Fibroblast of lung (primary cell): ENCODE results near the gene RIN3. TPM values are rescaled to one million over a fixed set of nuclear protein-coding genes. Genes with fewer than 3 reads are reported as not detected.

Experiments used
- DNase-seq, 2 donors: peaks; one replicate each; pipeline versions ENCODE4 v3.0.0 to v3.0.0-alpha.2; 2010; ENCODE audit warnings: low read depth in 2 of 2
- H2AFZ ChIP-seq: 2 replicates; pipeline ENCODE4 v1.5.1; 2012; ENCODE audit warnings: low read length, control low read depth, inconsistent platforms
- H3K27ac ChIP-seq: 2 replicates; pipeline ENCODE4 v1.5.1; 2011; ENCODE audit warnings: low read length, control low read depth; ENCODE audit not compliant: insufficient read depth
- H3K27me3 ChIP-seq: 2 replicates; pipeline ENCODE4 v1.5.1; 2011; ENCODE audit warnings: mild to moderate bottlenecking, low read length; ENCODE audit not compliant: control insufficient read depth, insufficient read depth
- H3K36me3 ChIP-seq: 2 replicates; pipeline ENCODE4 v1.5.1; 2011; ENCODE audit warnings: low read length; ENCODE audit not compliant: control insufficient read depth, insufficient read depth
- H3K4me1 ChIP-seq: 2 replicates; pipeline ENCODE4 v1.5.1; 2011; ENCODE audit warnings: low read length; ENCODE audit not compliant: control insufficient read depth, insufficient read depth; ENCODE audit errors: extremely low read depth
- H3K4me2 ChIP-seq: 2 replicates; pipeline ENCODE4 v1.5.1; 2011; ENCODE audit warnings: low read length, control low read depth; ENCODE audit not compliant: insufficient read depth; ENCODE audit errors: extremely low read depth
- H3K4me3 ChIP-seq, 4 experiments: fragments of 200-600 bp in 1 of 4; sonication (generic) in 1 of 4; replicated peaks in 1 of 4; 2 replicates each; pipeline ENCODE4 v1.5.1; 2011 to 2016; ENCODE audit warnings: low read length in 4 of 4, low read depth in 3 of 4, mild to moderate bottlenecking in 3 of 4, control low read depth in 2 of 4, inconsistent platforms in 1 of 4, mixed read lengths in 1 of 4; ENCODE audit not compliant: insufficient read depth in 1 of 4; ENCODE audit errors: control extremely low read depth in 1 of 4
- H3K79me2 ChIP-seq: 2 replicates; pipeline ENCODE4 v1.5.1; 2012; ENCODE audit warnings: mild to moderate bottlenecking, low read length, inconsistent platforms; ENCODE audit not compliant: control insufficient read depth, insufficient read depth
- H3K9ac ChIP-seq: 2 replicates; pipeline ENCODE4 v1.5.1; 2011; ENCODE audit warnings: mild to moderate bottlenecking, low read length, control low read depth; ENCODE audit not compliant: insufficient read depth
- H3K9me3 ChIP-seq: 2 replicates; pipeline ENCODE4 v1.5.1; 2012; ENCODE audit warnings: low read depth, low read length; ENCODE audit not compliant: control insufficient read depth, insufficient read depth
- H4K20me1 ChIP-seq: 2 replicates; pipeline ENCODE4 v1.5.1; 2011; ENCODE audit warnings: low read length; ENCODE audit not compliant: control insufficient read depth, insufficient read depth; ENCODE audit errors: extremely low read depth
- CTCF ChIP-seq, 2 donors: IDR thresholded peaks in 1 of 2; conservative IDR thresholded peaks in 1 of 2; 1 replicate in 1 of 2; 2 replicates in 1 of 2; pipeline ENCODE4 v1.5.1; 2011 to 2012; ENCODE audit warnings: low read length in 2 of 2, control low read depth in 1 of 2, inconsistent platforms in 1 of 2, low read depth in 1 of 2, mild to moderate bottlenecking in 1 of 2
- EZH2 ChIP-seq: IDR thresholded peaks from 2 replicates; pipeline ENCODE4 v1.5.1; 2012; ENCODE audit warnings: low read length, control low read depth, mild to moderate bottlenecking; ENCODE audit errors: missing control alignments
- polyA plus RNA-seq, 2 donors: library from polyadenylated mRNA; depleted of rRNA in 1 of 2; stranded (reverse) in 1 of 2; unstranded in 1 of 2; fragments of >200 nt; gene quantifications; 2 replicates each; pipeline ENCODE4 v1.2.1, GENCODE V29; 2011 to 2012; ENCODE audit warnings: missing spikeins in 1 of 2
- total RNA-seq: library from RNA; depleted of rRNA; stranded (reverse); fragments of >200 nt; gene quantifications from 2 replicates; pipeline ENCODE4 v1.2.1, GENCODE V29; 2014

The RIN3 gene
- total and polyA plus RNA-seq, 2 donors (not counting 1 experiment from before 2014, with no cell fraction given) = 8.9 to 9.2 TPM

DNA sequence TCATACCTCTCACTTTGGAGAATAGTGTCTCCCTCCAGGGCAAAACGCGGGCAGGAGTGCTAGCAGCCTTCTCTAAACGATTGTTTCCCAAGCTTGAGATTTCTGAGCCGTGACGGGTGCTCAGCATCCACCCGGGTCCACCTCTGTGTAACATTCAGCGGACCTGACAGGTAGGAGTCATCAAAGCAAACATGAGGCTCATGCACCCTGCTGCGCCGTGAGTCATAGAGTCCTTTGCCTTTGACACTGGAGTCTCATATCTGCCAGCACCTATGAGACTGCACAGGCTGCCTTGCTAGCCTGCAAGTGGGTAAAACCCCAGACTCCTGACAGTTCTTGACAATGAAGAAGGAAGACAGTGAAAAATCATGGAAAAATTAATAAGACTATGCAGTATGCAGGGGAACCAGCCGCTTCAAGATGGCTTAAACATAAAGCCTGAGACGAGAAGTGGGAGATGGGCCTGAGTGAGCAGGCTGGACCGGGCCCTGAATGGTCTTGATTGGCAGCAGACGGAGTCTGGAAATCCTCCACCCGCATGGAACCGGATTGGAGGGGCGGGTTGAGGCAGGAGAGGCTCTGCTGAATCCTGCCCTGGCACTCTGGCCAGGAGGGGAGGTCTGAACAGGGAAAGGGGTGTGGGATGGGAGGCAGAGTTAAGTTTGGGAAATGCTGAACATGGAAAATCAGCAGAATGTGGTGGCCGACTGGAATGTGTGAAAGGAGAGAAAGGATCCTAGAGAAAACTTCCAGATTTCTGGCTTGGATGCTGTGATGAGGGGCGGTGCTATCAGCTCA, 180.6 kb downstream of the RIN3 start:
- DNase-seq = peak in 1 of 2 donors; percentile 10
- H3K27me3 ChIP-seq = no peaks in the 10 kb centered on the region
- TF ChIP-seq CTCF (conservative IDR thresholded peaks at IDR 0.05 in 1 of 2, IDR thresholded peaks at IDR 0.05 in 1 of 2; ENCODE audit: low read depth in 1 of 2, low read length in 2 of 2) (no peak), EZH2 (no peak)
- H3K79me2 ChIP-seq = no peaks in the 10 kb centered on the region
- no peak overlapping the region for H2AFZ ChIP-seq
- H3K4me3 ChIP-seq = no peak overlapping the region
- H4K20me1 ChIP-seq = no peaks in the 10 kb centered on the region
- peak overlapping the region; percentile 17 for H3K4me2 ChIP-seq
- peaks cover 3% of the 10 kb centered on the region for H3K36me3 ChIP-seq
- H3K9me3 ChIP-seq = no peaks in the 10 kb centered on the region
- H3K27ac ChIP-seq = no peak overlapping the region
- no peak overlapping the region for H3K9ac ChIP-seq
- H3K4me1 ChIP-seq = peaks cover 2% of the 10 kb centered on the region

DNA sequence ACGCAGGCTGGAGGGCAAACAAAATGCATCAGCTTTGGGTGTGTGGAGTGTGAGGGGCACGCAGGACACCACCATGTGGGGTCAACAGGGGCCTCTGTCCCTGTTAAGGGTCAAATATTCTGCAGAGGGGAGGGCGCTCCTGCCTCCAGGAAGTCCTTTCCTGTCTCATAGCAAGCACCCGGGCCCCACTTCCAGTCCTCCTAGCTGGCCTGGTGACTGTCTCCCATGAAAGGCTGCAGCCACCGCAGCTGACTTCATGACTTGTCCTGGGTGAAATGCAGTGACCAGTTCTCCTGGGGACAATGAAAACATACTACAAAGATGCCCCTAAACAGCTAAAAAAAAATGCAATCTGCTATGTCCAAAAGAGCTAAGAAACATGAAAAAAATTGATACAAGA, 181.2 kb downstream of the RIN3 start:
- DNase-seq = no peak
- Histone ChIP-seq H3K27ac (no peak overlapping the region), H3K27me3 (no peaks in the 10 kb centered on the region), H3K9me3 (no peaks in the 10 kb centered on the region), H3K9ac (no peak overlapping the region), H3K36me3 (peaks cover 3% of the 10 kb centered on the region), H4K20me1 (no peaks in the 10 kb centered on the region), H3K4me1 (peaks cover 2% of the 10 kb centered on the region), H3K4me3 (no peak overlapping the region), H3K79me2 (no peaks in the 10 kb centered on the region), H2AFZ (no peak overlapping the region), H3K4me2 (peak overlapping the region; percentile 17)
- TF ChIP-seq EZH2 (no peak), CTCF (conservative IDR thresholded peaks at IDR 0.05 in 1 of 2, IDR thresholded peaks at IDR 0.05 in 1 of 2; ENCODE audit: low read depth in 1 of 2, low read length in 2 of 2) (no peak)

- H4K20me1 ChIP-seq = no peaks in the 10 kb centered on the region
- H3K27ac ChIP-seq = no peak overlapping the region
- no peaks in the 10 kb centered on the region for H3K36me3 ChIP-seq
- no peaks in the 10 kb centered on the region for H3K9me3 ChIP-seq
- no peak overlapping the region for H2AFZ ChIP-seq
- no peaks in the 10 kb centered on the region for H3K27me3 ChIP-seq
- no peaks in the 10 kb centered on the region for H3K79me2 ChIP-seq
- H3K4me1 ChIP-seq = peaks cover 2% of the 10 kb centered on the region
- H3K9ac ChIP-seq = no peak overlapping the region
- no peak for DNase-seq
- H3K4me3 ChIP-seq = no peak overlapping the region
- no peak for TF ChIP-seq CTCF (conservative IDR thresholded peaks at IDR 0.05 in 1 of 2, IDR thresholded peaks at IDR 0.05 in 1 of 2; ENCODE audit: low read depth in 1 of 2, low read length in 2 of 2)
- no peak for TF ChIP-seq EZH2
- no peak overlapping the region for H3K4me2 ChIP-seq
Measured at GRCh38 chr14:92695562-92695961, 182.0 kb downstream of the RIN3 start.
